SK-N-MC (cell line): Measurements from ENCODE around the gene GPR108.

ENCODE experiments used
- EZH2 ChIP-seq: fragments of 200-600 bp; sonication (generic); IDR thresholded peaks from one replicate; pipeline ENCODE4 v1.6.1; 2017; ENCODE audit warnings: antibody characterized with exemption
- FOXP2 ChIP-seq: optimal IDR thresholded peaks from 2 replicates; pipeline ENCODE3; 2011; ENCODE audit warnings: mild to moderate bottlenecking, moderate library complexity; ENCODE audit not compliant: insufficient read depth; ENCODE audit errors: extremely low read length, control extremely low read depth
- POLR2AphosphoS5 ChIP-seq: IDR thresholded peaks from 2 replicates; pipeline ENCODE4 v1.6.1; 2012; ENCODE audit warnings: mild to moderate bottlenecking, low read depth, low read length, borderline replicate concordance

DNA sequence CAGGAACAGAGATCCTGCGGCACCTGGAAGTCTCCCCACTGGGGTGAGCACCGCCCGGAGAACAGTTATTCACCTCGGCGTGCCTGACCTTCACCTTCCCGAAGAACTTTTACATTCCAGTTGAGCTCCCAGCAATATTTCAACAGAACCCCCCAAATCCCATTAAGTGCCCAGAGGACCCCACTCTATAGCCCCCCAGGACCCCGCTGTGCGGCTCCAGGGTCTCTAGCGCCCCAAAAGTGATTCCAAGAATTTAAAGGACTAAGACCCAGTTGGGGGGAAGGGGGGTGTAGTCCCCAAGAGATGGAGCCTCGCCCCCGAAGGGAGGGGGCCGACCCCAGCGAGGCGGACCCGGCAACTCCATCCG lies 480 bp downstream of the GPR108 start:
- TF ChIP-seq POLR2AphosphoS5: no peak
- no peak for TF ChIP-seq EZH2
- no peak for TF ChIP-seq FOXP2
